A172 (cell line): ENCODE data around the gene DIRAS2. TPM values are rescaled to one million over a fixed set of nuclear protein-coding genes. Genes with fewer than 3 reads are reported as not detected.
"Not testable (repeated sequence)": the region's sequence is repeated elsewhere in the genome, so short reads cannot be mapped to it uniquely, and the experiment has no call there.

ENCODE experiments used
- DNase-seq: peaks from one replicate; pipeline ENCODE4 v3.0.0-alpha.2; 2015; ENCODE audit warnings: low spot score
- total RNA-seq: library from RNA; depleted of rRNA; stranded (reverse); fragments of >200 nt; shearing (Covaris generic); gene quantifications from 2 replicates; pipeline ENCODE4 v1.2.3, GENCODE V29; 2014; rRNA removed

The DIRAS2 gene
- not detected in 2 replicates for total RNA-seq

- peak; percentile 64 for DNase-seq
These were observed at the start of gene DIRAS2 for GRCh38 chr9:90642570-90643539. DIRAS2 (minus strand) TSS chr9:90642824; CDS start chr9:90613827, 28,997 bp downstream.

GRCh38 chr9:90684736-90685135, 42.1 kb upstream of the DIRAS2 start:
- DNase-seq: no peak

DNA sequence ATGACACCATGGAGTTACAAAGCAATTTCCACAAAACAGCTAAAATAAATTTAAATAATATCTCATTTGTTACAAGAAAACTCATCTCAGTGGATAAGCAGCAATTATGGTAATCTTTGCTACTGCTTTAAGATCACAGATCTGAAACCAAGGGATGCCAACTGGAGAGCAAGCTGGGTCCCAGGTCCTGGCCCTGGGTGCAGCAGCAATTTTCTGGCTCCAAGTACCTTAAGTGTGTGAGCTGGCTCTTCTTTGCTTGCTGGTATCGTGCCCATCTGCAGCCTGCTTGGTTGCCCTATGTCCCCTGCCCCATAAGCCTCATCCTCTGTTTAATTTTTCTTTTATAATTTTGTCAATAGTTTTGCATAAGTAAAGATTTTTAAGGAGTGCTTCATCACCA, 41.5 kb upstream of the DIRAS2 start:
- DNase-seq: no peak

DNA sequence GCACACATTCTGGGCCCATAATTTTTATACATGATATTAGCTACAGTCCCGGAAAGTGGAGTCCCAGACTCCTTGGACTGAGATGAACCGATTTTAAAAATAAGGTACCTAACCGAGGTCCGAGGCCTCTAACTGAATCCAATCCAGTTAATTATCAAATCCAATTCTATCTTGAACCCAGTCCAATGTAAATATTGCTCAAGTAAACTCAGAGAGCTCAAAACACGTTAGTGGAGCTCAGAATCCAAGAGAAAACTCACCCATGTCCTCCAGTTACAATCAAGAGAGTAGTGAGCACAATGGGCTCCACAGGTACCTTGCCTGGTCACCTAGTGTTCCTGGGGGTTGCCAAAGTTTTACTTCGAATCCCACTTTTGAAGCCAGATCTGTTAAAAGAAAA, 37.9 kb upstream of the DIRAS2 start:
- no peak for DNase-seq

DNA sequence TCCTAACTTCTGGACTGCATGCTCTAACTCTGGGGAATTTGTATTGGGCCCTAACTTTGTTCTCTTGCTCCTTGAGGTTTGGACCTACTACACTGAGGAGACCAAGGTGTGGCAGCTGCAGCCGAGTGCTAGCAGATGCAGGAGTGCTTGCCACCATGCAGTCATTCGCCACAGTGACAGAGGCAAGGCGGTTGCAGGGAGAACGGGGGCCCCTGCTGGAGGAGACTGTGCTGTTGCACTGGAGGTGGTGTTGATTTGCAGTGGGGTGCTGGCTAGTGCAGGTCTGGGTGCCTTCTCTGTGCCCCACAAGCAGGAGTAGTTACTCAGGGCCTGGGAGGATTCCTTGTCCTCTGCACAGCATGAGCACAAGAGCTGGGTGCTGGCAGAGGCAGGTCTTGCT, 22.4 kb upstream of the DIRAS2 start:
- DNase-seq: no peak

DNA sequence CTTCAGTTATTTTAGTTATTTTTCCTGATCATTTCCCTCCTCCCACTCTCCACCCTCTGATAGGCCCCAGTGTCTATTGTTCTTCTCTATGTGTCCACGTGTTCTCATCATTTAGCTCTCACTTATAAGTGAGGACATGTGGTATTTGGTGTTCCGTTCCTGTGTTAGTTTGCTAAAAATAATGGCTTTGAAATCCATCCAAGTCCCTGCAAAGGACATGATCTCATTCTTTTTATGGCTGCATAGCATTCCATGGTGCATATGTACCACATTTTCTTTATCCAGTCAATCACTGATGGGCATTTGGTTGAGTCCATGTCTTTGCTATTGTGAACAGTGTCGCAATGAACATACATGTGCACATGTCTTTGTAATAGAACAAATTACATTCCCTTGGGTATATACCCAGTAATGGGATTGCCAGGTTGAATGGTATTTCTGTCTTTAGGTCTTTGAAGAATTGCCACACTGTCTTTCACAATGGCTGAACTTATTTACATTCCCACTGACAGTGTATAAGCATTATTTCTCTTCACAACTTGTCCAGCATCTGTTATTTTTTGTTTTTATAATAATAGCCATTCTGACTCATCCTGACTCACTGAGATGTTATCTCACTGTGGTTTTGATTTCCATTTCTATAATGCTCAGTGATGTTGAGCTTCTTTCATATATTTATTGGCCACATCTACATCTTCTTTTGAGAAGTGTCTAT, 17.2 kb upstream of the DIRAS2 start:
- DNase-seq: peak; percentile 76

- no peak for DNase-seq
These were observed 16.2 kb upstream of the DIRAS2 start for GRCh38 chr9:90658783-90659182.

- no peak for DNase-seq
These were observed 15.6 kb upstream of the DIRAS2 start for GRCh38 chr9:90658181-90658580.

DNA sequence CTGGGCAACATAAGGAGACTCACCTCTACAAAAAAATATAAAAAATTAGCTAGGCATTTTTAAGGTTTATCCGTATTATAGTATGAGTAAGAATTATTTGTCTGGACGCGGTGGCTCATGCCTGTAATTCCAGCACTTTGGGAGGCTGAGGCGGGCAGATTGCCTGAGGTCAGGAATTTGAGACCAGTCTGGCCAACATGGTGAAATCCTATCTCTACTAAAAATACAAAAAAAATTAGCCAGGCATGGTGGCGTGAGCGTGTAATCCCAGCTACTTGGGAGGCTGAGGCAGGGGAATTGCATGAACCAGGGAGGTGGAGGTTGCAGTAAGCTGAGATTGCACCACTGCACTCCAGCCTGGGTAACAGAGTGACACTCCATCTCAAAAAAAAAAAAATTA, 14.3 kb upstream of the DIRAS2 start:
- not testable (repeated sequence) for DNase-seq

DNA sequence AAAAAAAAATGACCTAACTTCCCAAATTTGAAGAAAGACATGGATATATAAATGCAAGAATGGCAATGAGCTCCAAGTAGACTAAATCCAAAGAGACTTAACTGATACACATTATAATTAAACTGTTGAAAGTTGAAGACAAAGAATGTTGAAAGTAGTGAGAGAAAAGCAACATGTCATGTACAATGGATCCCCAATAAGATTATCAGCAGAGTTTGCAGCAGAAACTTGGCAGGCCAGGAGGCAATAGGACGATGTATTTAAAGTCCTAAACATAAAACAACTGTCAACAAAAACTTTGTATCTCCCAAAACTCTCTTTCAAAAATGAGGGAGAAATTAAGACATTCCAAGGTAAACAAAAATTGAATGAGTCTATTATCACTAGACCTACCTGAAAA, 8.6 kb upstream of the DIRAS2 start:
- no peak for DNase-seq

- no peak for DNase-seq
These were observed 5.2 kb upstream of the DIRAS2 start for GRCh38 chr9:90647843-90648242.

DNA sequence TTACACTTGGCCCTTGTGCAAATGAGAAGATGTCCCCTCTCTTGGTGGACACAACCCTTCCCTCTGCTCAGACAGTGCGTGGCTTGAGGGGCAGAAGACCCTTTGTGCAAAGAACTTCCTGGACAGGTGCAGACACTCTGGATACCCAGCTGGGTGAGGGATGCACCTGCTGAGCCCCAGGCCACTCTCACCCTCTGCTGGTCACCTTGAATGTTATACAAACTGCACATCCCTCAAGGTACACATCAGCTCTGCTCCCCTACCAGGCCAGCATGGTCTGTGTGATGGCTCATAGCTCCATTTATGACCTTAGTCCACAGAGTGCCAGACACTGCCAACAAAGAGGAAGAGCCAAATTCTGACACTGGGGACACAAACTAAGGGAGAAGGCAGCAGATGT, 3.1 kb upstream of the DIRAS2 start:
- no peak for DNase-seq

GRCh38 chr9:90641884-90642487, 638 bp downstream of the DIRAS2 start:
- no peak for DNase-seq

GRCh38 chr9:90641086-90641485, 1.5 kb downstream of the DIRAS2 start:
- no peak for DNase-seq

DNA sequence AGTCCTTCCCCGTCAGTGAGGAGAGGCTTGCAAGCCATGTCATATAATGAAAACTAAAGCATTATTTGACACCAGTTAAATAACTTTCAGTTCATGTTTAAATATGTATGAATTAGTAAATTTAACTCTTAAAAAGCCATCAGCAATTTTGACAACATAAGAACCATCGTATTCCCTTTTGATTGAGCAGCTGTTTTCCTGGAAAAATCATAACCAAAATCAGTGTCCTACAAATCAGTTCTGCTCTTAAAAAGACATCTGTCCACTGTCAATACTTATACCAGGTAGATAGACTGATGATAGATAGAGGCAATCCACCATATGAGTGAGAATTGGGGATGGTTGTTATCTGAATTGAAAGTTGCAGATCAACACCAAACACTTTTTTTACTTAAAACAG, 2.3 kb downstream of the DIRAS2 start:
- DNase-seq: no peak

GRCh38 chr9:90637626-90638025, 5.0 kb downstream of the DIRAS2 start:
- DNase-seq: no peak

DNA sequence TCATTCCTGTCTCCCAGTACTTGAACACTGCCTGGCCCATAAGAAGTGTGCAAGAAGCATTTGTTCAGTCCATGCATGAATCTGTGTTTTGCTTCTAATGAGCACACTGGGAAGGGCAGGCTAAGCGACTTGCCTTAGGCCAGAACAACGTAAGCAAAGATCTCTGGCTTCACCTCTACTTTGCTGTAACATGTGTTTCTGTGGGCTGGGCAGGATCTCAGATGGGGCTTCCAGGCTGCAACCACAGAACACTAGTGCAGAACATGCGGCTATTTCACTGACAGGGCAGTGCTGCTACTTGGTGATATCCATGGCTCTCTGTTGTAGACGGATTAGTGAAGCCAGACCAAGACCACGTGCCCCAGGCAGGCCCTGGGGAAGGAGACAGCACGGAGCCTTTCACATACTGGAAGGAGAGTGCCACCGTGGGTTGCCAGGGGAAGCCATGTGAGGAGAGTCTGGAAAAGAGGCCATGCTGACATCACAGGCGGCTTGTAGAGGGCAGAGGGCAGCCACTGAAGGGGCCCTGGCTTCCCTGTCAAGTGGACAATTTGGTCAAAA, 9.9 kb downstream of the DIRAS2 start:
- no peak for DNase-seq

- no peak for DNase-seq
These were observed 10.7 kb downstream of the DIRAS2 start for GRCh38 chr9:90631964-90632363.

GRCh38 chr9:90629991-90630390, 12.6 kb downstream of the DIRAS2 start:
- no peak for DNase-seq

GRCh38 chr9:90629354-90629753, 13.3 kb downstream of the DIRAS2 start:
- no peak for DNase-seq

DNA sequence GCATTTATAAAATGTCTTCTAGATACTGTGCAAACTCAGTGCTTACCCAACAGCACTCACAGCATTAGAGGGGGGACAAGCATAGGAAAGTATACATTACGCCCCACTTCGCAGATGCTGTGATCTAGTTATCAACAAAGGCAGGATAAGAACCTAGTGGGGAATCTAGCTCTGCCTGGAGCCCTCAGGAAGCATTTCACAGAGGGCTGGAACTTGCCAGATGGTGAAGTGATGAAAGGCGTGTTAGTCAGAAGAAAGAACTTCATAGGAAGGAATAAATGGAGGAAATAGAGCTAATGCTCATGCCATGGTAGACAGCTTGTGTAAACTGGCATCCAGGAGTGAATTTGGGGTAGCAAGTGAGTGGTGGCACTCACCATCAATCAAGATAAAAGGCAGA, 25.8 kb downstream of the DIRAS2 start:
- DNase-seq: no peak

DNA sequence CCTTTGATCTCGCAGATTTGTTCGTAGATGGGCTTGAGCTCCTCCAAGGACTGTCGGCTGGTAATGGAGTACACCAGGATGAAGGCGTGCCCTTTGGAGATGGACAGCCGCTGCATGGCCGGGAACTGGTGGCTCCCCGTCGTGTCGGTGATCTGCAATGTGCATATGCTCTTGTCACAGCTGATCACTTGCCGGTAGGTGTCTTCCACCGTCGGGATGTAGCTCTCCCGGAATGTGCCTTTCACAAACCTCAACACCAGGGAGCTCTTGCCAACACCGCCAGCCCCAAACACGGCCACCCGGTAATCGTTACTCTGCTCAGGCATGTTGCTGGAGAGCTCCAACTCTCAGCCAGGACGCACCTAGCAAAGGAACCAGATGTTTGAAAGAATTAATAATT, 29.1 kb downstream of the DIRAS2 start:
- DNase-seq: no peak
